GM21786 (cell line): ENCODE results near the gene SCEL.

Source experiments
- ATAC-seq: cut with Tn5 transposase; IDR thresholded peaks from one replicate; pipeline ENCODE4 v1.9.1; 2021; ENCODE audit not compliant: unreplicated experiment

The SCEL gene

GRCh38 chr13:77555246-77555645 lies 19.7 kb downstream of the SCEL start:
- ATAC-seq: no peak

- no peak for ATAC-seq
Observed at GRCh38 chr13:77558016-77558415, 22.5 kb downstream of the SCEL start.

GRCh38 chr13:77563111-77563510 lies 27.6 kb downstream of the SCEL start:
- ATAC-seq: no peak

GRCh38 chr13:77565635-77566034 lies 30.1 kb downstream of the SCEL start:
- peak; percentile 70 for ATAC-seq

GRCh38 chr13:77571956-77572355 lies 36.5 kb downstream of the SCEL start:
- ATAC-seq: no peak

GRCh38 chr13:77574096-77574495 lies 38.6 kb downstream of the SCEL start:
- no peak for ATAC-seq

GRCh38 chr13:77579959-77580358 lies 44.5 kb downstream of the SCEL start:
- ATAC-seq: no peak

- no peak for ATAC-seq
Observed at GRCh38 chr13:77580748-77581147, 45.2 kb downstream of the SCEL start.

GRCh38 chr13:77583581-77583980 lies 48.1 kb downstream of the SCEL start:
- peak; percentile 63 for ATAC-seq

GRCh38 chr13:77584106-77584505 lies 48.6 kb downstream of the SCEL start:
- ATAC-seq: no peak

GRCh38 chr13:77595166-77595810 lies 59.8 kb downstream of the SCEL start:
- no peak for ATAC-seq

- ATAC-seq: no peak
Observed at GRCh38 chr13:77596777-77597176, 61.3 kb downstream of the SCEL start.

- no peak for ATAC-seq
Observed at GRCh38 chr13:77599351-77599750, 63.8 kb downstream of the SCEL start.

GRCh38 chr13:77600701-77601100 lies 65.2 kb downstream of the SCEL start:
- no peak for ATAC-seq

GRCh38 chr13:77611068-77611467 lies 75.6 kb downstream of the SCEL start:
- no peak for ATAC-seq

- ATAC-seq: no peak
Observed at GRCh38 chr13:77616027-77616426, 80.5 kb downstream of the SCEL start.

- ATAC-seq: no peak
Observed at GRCh38 chr13:77619655-77620054, 84.1 kb downstream of the SCEL start.

- ATAC-seq: no peak
Observed at GRCh38 chr13:77620138-77620537, 84.6 kb downstream of the SCEL start.

GRCh38 chr13:77623806-77624205 lies 88.3 kb downstream of the SCEL start:
- ATAC-seq: no peak

- ATAC-seq: no peak
Observed at GRCh38 chr13:77628170-77628569, 92.7 kb downstream of the SCEL start.

- ATAC-seq: no peak
Observed at GRCh38 chr13:77637588-77637987, 102.1 kb downstream of the SCEL start.

GRCh38 chr13:77650409-77650808 lies 114.9 kb downstream of the SCEL start:
- ATAC-seq: no peak

- no peak for ATAC-seq
Observed at GRCh38 chr13:77653301-77653700, 117.8 kb downstream of the SCEL start.
